ENCODE results near the gene KRTAP12-3.
"Not testable (repeated sequence)": the region's sequence is repeated elsewhere in the genome, so short reads cannot be mapped to it uniquely, and the experiment has no call there.

- TF ChIP-seq CTCF (IDR thresholded peaks at IDR 0.05; ENCODE audit: low read depth, low read length, missing input control); GABPA (IDR thresholded peaks at IDR 0.05 in 1 of 2, conservative IDR thresholded peaks at IDR 0.05 in 1 of 2); FOXA1 (IDR thresholded peaks at IDR 0.05); JUND (IDR thresholded peaks at IDR 0.05); REST (IDR thresholded peaks at IDR 0.05); TAF1 (conservative IDR thresholded peaks at IDR 0.05); YY1 (IDR thresholded peaks at IDR 0.05); RAD21 (IDR thresholded peaks at IDR 0.05); MAX (IDR thresholded peaks at IDR 0.05); RXRA (IDR thresholded peaks at IDR 0.05): not testable (repeated sequence)
Observed at GRCh38 chr21:44697172-44697810, 39.6 kb downstream of the KRTAP12-3 start, which contains the start of gene KRTAP10-12.

Measured in liver (tissue), 3 donors.